ENCODE measurements around the gene NFKB2.

Gene NFKB2

DNA sequence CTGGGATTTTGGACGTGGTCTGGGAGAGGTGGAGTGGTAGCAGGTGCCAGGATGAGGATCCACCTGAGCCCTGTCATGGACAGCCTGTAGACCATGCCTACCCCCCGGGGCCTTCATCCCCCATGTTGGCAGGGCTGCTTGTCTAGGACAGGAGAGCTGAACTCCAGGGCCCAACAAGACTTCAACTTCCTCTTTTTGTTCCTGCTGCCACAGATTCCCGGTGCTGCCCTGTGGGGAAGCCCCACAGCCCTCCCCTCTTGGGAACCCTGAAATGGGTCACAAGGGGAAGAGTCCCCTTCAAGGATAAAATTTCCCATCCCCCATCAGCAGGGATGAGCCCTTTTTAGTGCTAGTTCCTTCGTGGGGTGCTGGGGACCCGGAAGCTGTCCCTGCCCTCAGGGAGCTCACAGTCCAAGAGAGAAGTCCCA is 38.1 kb downstream of the NFKB2 start:
- Histone ChIP-seq H3K36me3 (ENCODE audit: low read length) (no peaks in the 10 kb centered on the region), H3K27me3 (ENCODE audit: low read length) (no peaks in the 10 kb centered on the region), H3K79me2 (ENCODE audit: insufficient read depth, low read length) (0 out of 2 replicates have a peak, but pooled peaks cover 8% of the 10 kb centered on the region), H3F3A (ENCODE audit: insufficient read depth) (0 out of 2 replicates have a peak, but pooled peaks cover 5% of the 10 kb centered on the region), H3K9me3 (ENCODE audit: insufficient read depth, low read length) (no peaks in the 10 kb centered on the region), H4K20me1 (ENCODE audit: low read depth, low read length) (no peaks in the 10 kb centered on the region), H3K9me2 (replicated peaks; ENCODE audit: insufficient read depth, low read length) (no peaks in the 10 kb centered on the region), H3K4me3 (ENCODE audit: insufficient read depth, low read length, poor library complexity, severe bottlenecking) (no peak overlapping the region), H3K4me2 (ENCODE audit: low read depth, low read length, poor library complexity, severe bottlenecking) (no peak overlapping the region), H3K9ac (ENCODE audit: low read length) (no peak overlapping the region), H3K27ac (ENCODE audit: low read depth, low read length) (no peak overlapping the region), H2AFZ (ENCODE audit: low read depth, low read length, severe bottlenecking) (no peak overlapping the region)
- no peak for TF ChIP-seq EZH2phosphoT487 (conservative IDR thresholded peaks at IDR 0.05; ENCODE audit: low read length)
- TF ChIP-seq, protein P1, sequence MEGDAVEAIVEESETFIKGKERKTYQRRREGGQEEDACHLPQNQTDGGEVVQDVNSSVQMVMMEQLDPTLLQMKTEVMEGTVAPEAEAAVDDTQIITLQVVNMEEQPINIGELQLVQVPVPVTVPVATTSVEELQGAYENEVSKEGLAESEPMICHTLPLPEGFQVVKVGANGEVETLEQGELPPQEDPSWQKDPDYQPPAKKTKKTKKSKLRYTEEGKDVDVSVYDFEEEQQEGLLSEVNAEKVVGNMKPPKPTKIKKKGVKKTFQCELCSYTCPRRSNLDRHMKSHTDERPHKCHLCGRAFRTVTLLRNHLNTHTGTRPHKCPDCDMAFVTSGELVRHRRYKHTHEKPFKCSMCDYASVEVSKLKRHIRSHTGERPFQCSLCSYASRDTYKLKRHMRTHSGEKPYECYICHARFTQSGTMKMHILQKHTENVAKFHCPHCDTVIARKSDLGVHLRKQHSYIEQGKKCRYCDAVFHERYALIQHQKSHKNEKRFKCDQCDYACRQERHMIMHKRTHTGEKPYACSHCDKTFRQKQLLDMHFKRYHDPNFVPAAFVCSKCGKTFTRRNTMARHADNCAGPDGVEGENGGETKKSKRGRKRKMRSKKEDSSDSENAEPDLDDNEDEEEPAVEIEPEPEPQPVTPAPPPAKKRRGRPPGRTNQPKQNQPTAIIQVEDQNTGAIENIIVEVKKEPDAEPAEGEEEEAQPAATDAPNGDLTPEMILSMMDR (IDR thresholded peaks at IDR 0.05; ENCODE audit: insufficient read depth, low read length, poor library complexity, severe bottlenecking), result no peak

DNA sequence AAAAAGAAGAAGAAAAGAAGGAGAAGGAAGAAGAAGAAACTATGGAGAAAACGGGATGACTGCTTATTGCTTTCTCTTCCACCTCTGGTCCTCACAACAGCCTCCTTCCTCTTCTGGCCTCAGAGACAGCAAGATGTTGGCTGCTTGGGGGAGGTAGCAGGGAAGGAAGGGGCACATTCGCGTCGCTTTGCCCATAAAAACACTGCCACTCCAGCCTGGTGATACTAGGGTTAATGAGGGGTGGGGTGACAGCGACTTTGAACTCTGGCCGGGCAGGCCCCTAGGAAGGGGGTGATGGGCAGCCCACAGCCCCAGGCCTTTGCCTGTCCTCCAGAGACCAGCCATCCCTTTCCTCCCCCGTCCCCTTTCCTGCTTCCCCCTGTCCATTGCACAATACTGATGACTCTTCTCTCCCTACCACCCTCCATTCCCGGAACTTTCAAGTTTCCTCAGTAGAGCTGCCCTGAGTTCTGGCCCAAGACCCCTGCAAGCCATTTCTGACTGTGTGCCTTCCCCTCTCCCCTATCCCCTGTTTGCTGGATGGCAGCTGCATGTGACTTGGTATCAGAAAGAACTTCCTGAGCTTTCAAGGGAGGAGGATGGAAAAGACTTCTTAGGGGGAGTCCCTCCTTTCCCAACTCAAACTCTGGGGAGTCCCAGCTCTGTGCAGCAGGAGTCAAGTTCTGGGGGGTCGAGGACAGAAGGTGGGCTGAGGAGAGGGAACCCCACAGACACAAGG is 39.1 kb downstream of the NFKB2 start:
- H3K4me3 ChIP-seq (ENCODE audit: insufficient read depth, low read length, poor library complexity, severe bottlenecking), result no peak overlapping the region
- H3F3A ChIP-seq (ENCODE audit: insufficient read depth), result 0 out of 2 replicates have a peak, but pooled peaks cover 5% of the 10 kb centered on the region
- H3K27me3 ChIP-seq (ENCODE audit: low read length), result no peaks in the 10 kb centered on the region
- no peak overlapping the region for H3K4me2 ChIP-seq (ENCODE audit: low read depth, low read length, poor library complexity, severe bottlenecking)
- H3K9me2 ChIP-seq (replicated peaks; ENCODE audit: insufficient read depth, low read length), result no peaks in the 10 kb centered on the region
- no peaks in the 10 kb centered on the region for H3K9me3 ChIP-seq (ENCODE audit: insufficient read depth, low read length)
- no peaks in the 10 kb centered on the region for H4K20me1 ChIP-seq (ENCODE audit: low read depth, low read length)
- no peak for TF ChIP-seq EZH2phosphoT487 (conservative IDR thresholded peaks at IDR 0.05; ENCODE audit: low read length)
- TF ChIP-seq, protein P1 (IDR thresholded peaks at IDR 0.05; ENCODE audit: insufficient read depth, low read length, poor library complexity, severe bottlenecking), result no peak
- H2AFZ ChIP-seq (ENCODE audit: low read depth, low read length, severe bottlenecking), result no peak overlapping the region
- no peak overlapping the region for H3K9ac ChIP-seq (ENCODE audit: low read length)
- no peak overlapping the region for H3K27ac ChIP-seq (ENCODE audit: low read depth, low read length)
- 0 out of 2 replicates have a peak, but pooled peaks cover 8% of the 10 kb centered on the region for H3K79me2 ChIP-seq (ENCODE audit: insufficient read depth, low read length)
- no peaks in the 10 kb centered on the region for H3K36me3 ChIP-seq (ENCODE audit: low read length)

DNA sequence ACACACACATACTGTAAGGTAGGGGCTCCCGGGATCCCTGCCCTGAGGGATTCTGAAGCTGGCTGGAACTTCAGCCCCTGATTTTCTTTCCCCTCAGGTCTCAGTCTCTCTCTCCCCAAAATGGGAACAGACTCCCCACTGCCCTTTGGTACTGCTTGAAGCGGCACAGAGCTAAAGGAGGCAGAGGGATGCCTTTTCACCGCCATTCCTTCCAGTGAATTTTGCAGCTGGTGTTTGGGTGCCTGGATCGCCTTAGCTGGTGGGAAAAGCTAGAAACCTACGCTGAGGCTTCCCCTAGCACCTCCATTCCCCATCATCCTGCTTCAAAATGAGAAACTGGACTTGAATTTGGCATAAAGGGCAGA is 39.6 kb downstream of the NFKB2 start:
- Histone ChIP-seq H2AFZ (ENCODE audit: low read depth, low read length, severe bottlenecking) (no peak overlapping the region), H3K4me3 (ENCODE audit: insufficient read depth, low read length, poor library complexity, severe bottlenecking) (no peak overlapping the region)

More for the DNA sequence above, 39.6 kb downstream of the NFKB2 start:
- Histone ChIP-seq H3K9me3 (ENCODE audit: insufficient read depth, low read length) (no peaks in the 10 kb centered on the region), H3K27ac (ENCODE audit: low read depth, low read length) (no peak overlapping the region), H3K27me3 (ENCODE audit: low read length) (no peaks in the 10 kb centered on the region), H3K79me2 (ENCODE audit: insufficient read depth, low read length) (0 out of 2 replicates have a peak, but pooled peaks cover 8% of the 10 kb centered on the region), H4K20me1 (ENCODE audit: low read depth, low read length) (no peaks in the 10 kb centered on the region), H3K36me3 (ENCODE audit: low read length) (no peaks in the 10 kb centered on the region), H3K9me2 (replicated peaks; ENCODE audit: insufficient read depth, low read length) (no peaks in the 10 kb centered on the region), H3K4me2 (ENCODE audit: low read depth, low read length, poor library complexity, severe bottlenecking) (no peak overlapping the region), H3F3A (ENCODE audit: insufficient read depth) (0 out of 2 replicates have a peak, but pooled peaks cover 5% of the 10 kb centered on the region), H3K9ac (ENCODE audit: low read length) (no peak overlapping the region)
- no peak for TF ChIP-seq EZH2phosphoT487 (conservative IDR thresholded peaks at IDR 0.05; ENCODE audit: low read length)
- TF ChIP-seq, protein P1 (IDR thresholded peaks at IDR 0.05; ENCODE audit: insufficient read depth, low read length, poor library complexity, severe bottlenecking), result no peak
